D341Med (cell line): ENCODE data around the gene TNNT3.
A peak's percentile ranks its signal among the peaks of the same experiment; 100 is the strongest.
"Not testable (repeated sequence)": the region's sequence is repeated elsewhere in the genome, so short reads cannot be mapped to it uniquely, and the experiment has no call there.

ENCODE experiments used
- DNase-seq: peaks from one replicate; pipeline ENCODE4 v3.0.0; 2012; ENCODE audit warnings: low spot score

Gene TNNT3

DNA sequence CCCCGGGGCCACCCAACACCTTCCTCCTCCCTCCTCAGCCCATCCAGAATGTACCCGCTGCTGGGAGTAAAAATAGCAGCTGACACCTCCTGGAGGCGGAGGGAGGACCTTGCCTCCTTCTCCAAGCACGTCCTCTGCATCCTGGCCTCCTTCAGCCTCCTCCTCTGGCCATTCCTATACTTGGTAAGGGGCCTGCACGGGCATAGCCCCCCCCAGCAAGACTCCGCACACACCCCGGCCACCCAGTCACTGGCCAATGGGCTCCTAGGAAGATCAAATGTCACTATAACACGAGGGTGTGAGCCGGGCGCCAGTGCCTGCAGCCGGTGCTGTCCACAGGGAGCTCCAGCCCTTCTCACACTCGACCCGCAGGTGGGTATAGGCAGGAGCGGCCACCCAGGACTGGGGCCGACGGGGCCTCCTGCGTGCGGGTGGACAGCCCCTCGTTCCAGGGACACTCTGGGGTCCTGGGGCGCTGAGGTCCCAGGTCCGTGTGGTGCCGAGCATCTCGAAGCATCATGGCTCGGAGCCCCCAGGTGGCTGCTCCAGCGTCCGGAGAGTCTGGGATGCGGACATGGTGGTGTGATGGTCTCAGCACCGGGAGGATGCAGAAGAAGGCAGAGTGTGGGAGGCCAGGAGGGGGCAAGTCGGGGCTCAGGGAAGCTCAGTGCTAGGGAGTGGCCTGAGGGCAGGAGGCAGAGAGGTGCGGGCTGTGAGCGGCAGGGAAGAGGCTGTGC is at the start of gene TNNT3:
Gene TNNT3 (plus strand): TSS at position 313 of the 737 bp plus-strand sequence. CDS start 3,172 bp downstream, outside the sequence.
- peak; percentile 41 for DNase-seq

- DNase-seq = no peak
Observed at GRCh38 chr11:1870326-1870696, 49.2 kb upstream of the TNNT3 start.

GRCh38 chr11:1870721-1871466 is 48.6 kb upstream of the TNNT3 start:
- no peak for DNase-seq

GRCh38 chr11:1871531-1871930 is 48.0 kb upstream of the TNNT3 start:
- no peak for DNase-seq

GRCh38 chr11:1872267-1872985 is 47.1 kb upstream of the TNNT3 start:
- no peak for DNase-seq

- no peak for DNase-seq
Observed at GRCh38 chr11:1873048-1873812, 46.3 kb upstream of the TNNT3 start.

- not testable (repeated sequence) for DNase-seq
Observed at GRCh38 chr11:1873813-1874150, 45.7 kb upstream of the TNNT3 start.

DNA sequence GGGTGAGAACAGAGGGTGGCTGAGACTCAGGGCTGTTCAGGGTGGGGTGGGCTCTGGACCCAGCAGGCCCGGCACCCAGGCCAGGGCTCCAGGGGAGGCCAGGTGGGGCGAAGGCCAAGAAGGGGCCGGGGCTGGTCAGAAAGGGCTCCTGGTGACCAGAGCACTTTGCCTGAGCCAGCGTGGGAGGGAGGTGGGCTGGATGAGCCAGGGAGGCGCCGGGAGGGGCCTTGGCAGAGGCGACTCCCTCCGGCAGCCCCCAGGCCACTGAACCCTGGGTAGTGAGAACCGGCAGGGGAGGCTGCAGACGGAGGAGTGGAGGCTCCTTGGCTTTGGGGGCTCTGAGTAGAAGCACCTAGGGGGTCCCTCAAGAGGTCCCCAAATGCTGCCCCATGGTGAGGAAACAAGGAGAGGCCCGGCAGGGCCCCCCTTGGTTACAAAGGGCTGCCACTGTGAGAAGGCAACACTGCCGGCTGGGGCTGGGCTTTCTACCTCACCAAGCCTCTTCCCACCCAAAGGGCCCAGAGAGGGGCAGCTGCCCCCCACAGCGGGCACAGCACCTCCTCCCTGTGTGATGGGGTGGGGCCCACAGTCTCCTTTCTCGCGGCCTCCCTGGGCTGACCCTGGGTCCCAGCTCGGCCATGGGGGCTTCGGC is 44.9 kb upstream of the TNNT3 start:
- not testable (repeated sequence) for DNase-seq

DNA sequence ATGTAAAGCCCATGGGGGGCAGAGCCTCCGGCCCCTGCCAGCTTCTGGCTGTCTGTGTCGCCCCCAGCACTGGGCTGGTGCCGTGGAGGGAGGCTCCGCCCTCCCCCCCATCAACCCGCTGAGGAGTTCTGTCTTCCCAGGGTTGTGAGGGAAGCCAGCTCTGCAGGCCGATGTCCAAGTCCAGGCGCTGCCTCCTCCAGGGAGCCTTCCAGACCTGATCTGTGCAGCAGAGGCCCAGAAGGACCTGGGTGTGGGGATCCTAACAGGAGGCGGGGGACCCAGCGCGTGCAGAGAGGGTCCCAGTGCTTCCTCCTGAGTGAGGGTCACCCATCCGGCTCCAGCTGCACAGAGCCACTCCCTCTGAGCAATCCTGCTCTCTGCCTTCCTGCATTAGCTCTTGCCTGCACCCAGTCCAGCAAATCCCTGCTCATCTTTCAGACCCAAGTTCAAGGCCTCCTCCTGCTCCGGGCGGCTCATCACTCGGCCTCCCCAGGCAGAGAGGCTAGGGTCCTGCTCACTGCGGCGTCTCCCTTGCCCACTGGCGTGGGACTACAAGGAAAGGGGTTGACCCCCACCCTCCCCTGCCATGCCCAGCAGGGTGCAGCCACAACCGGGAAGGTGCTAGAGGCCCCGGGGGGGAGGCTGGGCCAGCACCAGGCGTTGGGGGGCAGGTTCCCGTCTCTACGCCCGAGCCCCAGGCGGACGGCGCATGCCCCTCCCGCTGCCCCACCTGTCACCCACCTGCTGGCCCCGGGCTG is 44.2 kb upstream of the TNNT3 start:
- no peak for DNase-seq

GRCh38 chr11:1875851-1876301 is 43.6 kb upstream of the TNNT3 start:
- DNase-seq = not testable (repeated sequence)

GRCh38 chr11:1876361-1877063 is 43.0 kb upstream of the TNNT3 start:
- DNase-seq = peak; percentile 71

- no peak for DNase-seq
Observed at GRCh38 chr11:1877211-1878136, 42.0 kb upstream of the TNNT3 start.

DNA sequence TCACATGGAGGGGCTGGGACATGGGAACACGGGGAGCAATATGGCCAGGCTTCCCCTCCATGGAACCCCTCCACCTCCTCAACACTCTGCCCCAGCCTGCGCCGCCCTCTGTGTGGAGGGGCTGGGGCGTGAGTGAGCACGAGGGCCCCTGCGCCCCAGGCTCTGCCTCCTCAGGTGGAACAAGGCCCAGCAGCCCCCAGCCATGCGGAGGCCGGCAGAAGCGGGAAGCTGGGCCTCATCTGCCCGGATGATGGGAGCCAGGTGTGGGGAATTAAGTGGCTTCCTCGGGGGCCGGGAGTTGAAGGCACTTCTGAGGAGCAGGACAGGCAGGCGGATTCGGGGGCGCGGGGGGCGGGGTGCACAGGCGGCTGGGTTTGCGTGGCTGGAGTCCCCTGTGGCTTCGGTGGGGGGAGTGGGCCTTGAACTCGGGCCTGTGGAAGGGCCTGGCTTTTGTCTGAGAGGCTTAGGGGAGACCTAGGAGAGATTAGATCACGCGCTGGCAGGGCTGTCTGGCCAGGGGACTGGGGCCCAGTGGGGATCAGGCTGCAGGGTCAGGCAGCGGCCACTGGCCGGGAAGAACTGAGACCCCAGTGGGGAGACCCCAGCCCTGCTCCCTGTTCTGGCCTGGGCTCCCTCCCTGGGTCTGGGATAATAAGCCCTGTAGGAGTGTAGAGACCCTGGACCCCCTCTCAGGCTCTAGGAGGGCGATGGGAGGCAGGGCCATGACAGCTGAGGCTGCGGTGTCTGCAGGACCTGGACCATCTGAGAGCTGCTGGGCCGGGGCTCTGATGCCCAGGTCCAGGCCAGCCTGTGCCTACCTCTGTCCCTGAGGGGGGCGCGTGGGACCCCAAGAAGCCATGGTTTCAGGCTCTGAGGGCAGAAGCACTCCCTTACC is 41.1 kb upstream of the TNNT3 start:
- DNase-seq = peak; percentile 31

DNA sequence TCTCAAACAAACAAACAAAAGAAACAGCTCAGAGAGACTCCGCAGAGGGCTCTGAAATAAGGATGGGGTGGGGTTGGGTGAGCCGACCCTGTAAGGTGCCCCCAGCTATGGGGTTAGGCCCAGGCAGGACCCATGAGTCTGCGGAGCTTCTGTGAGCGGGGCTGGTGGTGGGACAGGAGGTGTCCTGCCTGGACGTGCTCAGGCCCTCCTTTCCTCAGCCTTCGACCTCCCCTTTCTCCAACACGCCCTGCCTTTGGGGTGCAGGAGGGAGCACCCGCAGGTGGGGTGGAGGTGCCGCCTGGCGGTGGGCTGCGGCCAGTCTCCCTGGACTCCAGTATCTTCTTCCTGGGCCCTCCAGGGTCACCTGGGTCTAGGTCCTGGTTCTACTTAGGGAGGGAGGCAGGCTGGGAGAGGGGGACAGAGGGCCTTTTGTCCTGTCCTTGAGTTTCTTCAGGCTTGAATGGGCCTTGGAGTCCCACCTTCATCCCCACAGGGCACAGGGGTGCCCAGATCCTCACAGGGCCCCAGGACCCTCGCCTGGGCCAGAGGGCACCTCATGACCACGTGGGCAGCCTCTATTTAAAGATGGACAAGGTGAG is 40.1 kb upstream of the TNNT3 start:
- DNase-seq = peak; percentile 22

GRCh38 chr11:1879941-1880720 is 39.4 kb upstream of the TNNT3 start:
- peak; percentile 32 for DNase-seq

- DNase-seq = peak; percentile 27
Observed at GRCh38 chr11:1880746-1881441, 38.6 kb upstream of the TNNT3 start.
